GM12878 (cell line): Measurements from ENCODE around the gene CD52. TPM values are rescaled to one million over a fixed set of nuclear protein-coding genes. Genes with fewer than 3 reads are reported as not detected.

Experiments used
- ATF2 ChIP-seq: IDR thresholded peaks from 2 replicates; pipeline ENCODE4 v1.6.1; 2012; ENCODE audit warnings: low read length, inconsistent platforms
- CREB1 ChIP-seq: IDR thresholded peaks from 2 replicates; pipeline ENCODE4 v1.6.1; 2012; ENCODE audit warnings: low read depth, mild to moderate bottlenecking, inconsistent platforms
- FOXK2 ChIP-seq: fragments of 450-650 bp; IDR thresholded peaks from 2 replicates; pipeline ENCODE4 v1.6.1; 2017; ENCODE audit warnings: mild to moderate bottlenecking, moderate library complexity
- GABPA ChIP-seq: IDR thresholded peaks from 2 replicates; pipeline ENCODE4 v1.6.1; 2014; ENCODE audit warnings: antibody characterized with exemption, low read depth, mild to moderate bottlenecking, inconsistent platforms
- HDAC6 ChIP-seq: fragments of 200-600 bp; sonication (generic); IDR thresholded peaks from one replicate; pipeline ENCODE4 v1.8.0; 2017; ENCODE audit warnings: antibody characterized with exemption; ENCODE audit not compliant: unreplicated experiment
- JUND ChIP-seq: IDR thresholded peaks from 2 replicates; pipeline ENCODE4 v1.6.1; 2012; ENCODE audit warnings: low read depth, mild to moderate bottlenecking, low read length, improper control_type of control experiment, moderate library complexity
- NRF1 ChIP-seq: conservative IDR thresholded peaks from 2 replicates; pipeline ENCODE4 v1.6.1; 2011; ENCODE audit warnings: mild to moderate bottlenecking, low read depth, low read length, improper control_type of control experiment
- PBX3 ChIP-seq: IDR thresholded peaks from 2 replicates; pipeline ENCODE4 v1.6.1; 2011; ENCODE audit warnings: mild to moderate bottlenecking, low read depth, low read length, moderate library complexity; ENCODE audit not compliant: insufficient replicate concordance
- RELB ChIP-seq: fragments of 450-650 bp; IDR thresholded peaks from 2 replicates; pipeline ENCODE4 v1.6.1; 2017; ENCODE audit warnings: low read depth, mild to moderate bottlenecking, moderate library complexity
- ZBTB4 ChIP-seq: fragments of 450-650 bp; formaldehyde crosslinking; IDR thresholded peaks from 2 replicates; pipeline ENCODE4 v1.4.0; 2022; ENCODE audit warnings: mild to moderate bottlenecking, moderate library complexity
- polyA plus RNA-seq, 11 experiments: library from polyadenylated mRNA; depleted of rRNA in 4 of 11; unstranded in 6 of 11; stranded (reverse) in 5 of 11; fragments of >200 nt; fragmentation: Nextera tagmentation in 4 of 11; fragmentation: Illumina TruSeq in 1 of 11; extraction: Ambion mirVana in 4 of 11; extraction: Trizol in 1 of 11; gene quantifications; 1 replicate in 1 of 11; 2 replicates in 10 of 11; pipeline versions ENCODE4 v1.2.1 to v1.2.3, GENCODE V29; 2011 to 2016; ENCODE audit warnings: inconsistent platforms in 2 of 11, missing spikeins in 2 of 11, low read depth in 1 of 11
- total RNA-seq, 4 experiments: library from RNA; depleted of rRNA in 3 of 4; stranded (reverse); fragments of >200 nt in 3 of 4; fragmentation: Illumina TruSeq in 1 of 4; extraction: Trizol in 1 of 4; gene quantifications; 2 replicates each; pipeline versions ENCODE4 v1.2.1 to v1.2.3, GENCODE V29; 2013 to 2021
- TF ChIP-seq, protein P1 (sequence below): fragments of 450-650 bp; formaldehyde crosslinking; IDR thresholded peaks from 2 replicates; pipeline ENCODE4 v1.4.0; 2020; ENCODE audit warnings: mild to moderate bottlenecking, moderate library complexity
- TF ChIP-seq, protein P2 (sequence below): fragments of 450-650 bp; IDR thresholded peaks from 2 replicates; pipeline ENCODE4 v1.6.1; 2016; ENCODE audit warnings: mild to moderate bottlenecking
- TF ChIP-seq, protein P3 (sequence below): IDR thresholded peaks from 2 replicates; pipeline ENCODE4 v1.6.1; 2011; ENCODE audit warnings: borderline replicate concordance, low read depth, mild to moderate bottlenecking, moderate library complexity, mixed read lengths, low read length; ENCODE audit not compliant: insufficient read depth; ENCODE audit errors: extremely low read length

CD52 gene
- total and polyA plus RNA-seq, 10 of the 15 experiments (the other 5 are each of a cell fraction or from before 2014, with no cell fraction given) = 237 to 2,736 (median 532) TPM

DNA sequence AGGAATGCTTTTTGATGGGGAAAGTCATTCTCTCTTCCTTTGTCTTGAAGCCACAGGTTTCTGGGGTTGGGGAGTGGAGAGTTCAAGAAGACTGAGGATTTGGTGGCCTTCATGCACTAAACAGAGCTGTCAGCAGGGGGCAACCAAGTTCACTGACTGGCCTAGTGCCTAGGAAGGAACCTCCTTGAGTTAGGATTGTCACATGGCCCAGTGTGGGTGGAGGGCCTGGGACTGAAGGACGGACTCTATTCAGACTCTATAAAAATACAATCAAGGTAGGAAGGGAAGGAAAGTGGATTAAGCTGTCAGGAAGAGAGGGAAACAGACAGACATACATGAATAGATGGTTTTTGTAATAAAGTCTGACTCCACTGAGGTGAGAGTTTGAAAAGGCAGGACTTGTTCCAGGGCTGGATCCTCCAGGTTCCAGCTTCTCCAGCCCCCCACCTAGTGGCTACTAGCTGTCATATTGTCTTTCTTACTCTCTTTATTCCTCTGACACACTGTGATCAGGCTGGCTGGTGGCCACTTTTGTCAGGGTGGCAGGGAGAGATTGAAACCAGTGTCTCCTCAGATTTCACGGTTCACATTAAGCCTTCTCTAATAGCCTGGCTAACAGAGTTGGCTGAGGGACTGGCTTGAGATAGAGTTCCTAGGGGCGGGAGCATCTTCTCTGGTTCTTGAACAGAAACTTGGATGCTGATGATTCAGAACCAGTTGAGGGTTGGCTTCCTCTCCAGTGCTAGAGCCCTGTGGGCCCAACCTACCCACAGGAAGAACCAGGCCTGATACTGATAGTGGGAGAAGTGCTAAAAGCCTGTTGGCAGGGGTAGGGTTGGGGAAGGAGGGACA, 42.0 kb upstream of the CD52 start (continued):
- TF ChIP-seq PBX3 (no peak), HDAC6 (no peak), ZBTB4 (CRISPR knock-in tag) (no peak), RELB (0 out of 2 replicates have a peak, but pooled peaks have one; percentile 39), JUND (no peak), GABPA (no peak), FOXK2 (no peak), NRF1 (no peak), ATF2 (no peak), CREB1 (0 out of 2 replicates have a peak, but pooled peaks have one; percentile 23)
- TF ChIP-seq, protein P1, sequence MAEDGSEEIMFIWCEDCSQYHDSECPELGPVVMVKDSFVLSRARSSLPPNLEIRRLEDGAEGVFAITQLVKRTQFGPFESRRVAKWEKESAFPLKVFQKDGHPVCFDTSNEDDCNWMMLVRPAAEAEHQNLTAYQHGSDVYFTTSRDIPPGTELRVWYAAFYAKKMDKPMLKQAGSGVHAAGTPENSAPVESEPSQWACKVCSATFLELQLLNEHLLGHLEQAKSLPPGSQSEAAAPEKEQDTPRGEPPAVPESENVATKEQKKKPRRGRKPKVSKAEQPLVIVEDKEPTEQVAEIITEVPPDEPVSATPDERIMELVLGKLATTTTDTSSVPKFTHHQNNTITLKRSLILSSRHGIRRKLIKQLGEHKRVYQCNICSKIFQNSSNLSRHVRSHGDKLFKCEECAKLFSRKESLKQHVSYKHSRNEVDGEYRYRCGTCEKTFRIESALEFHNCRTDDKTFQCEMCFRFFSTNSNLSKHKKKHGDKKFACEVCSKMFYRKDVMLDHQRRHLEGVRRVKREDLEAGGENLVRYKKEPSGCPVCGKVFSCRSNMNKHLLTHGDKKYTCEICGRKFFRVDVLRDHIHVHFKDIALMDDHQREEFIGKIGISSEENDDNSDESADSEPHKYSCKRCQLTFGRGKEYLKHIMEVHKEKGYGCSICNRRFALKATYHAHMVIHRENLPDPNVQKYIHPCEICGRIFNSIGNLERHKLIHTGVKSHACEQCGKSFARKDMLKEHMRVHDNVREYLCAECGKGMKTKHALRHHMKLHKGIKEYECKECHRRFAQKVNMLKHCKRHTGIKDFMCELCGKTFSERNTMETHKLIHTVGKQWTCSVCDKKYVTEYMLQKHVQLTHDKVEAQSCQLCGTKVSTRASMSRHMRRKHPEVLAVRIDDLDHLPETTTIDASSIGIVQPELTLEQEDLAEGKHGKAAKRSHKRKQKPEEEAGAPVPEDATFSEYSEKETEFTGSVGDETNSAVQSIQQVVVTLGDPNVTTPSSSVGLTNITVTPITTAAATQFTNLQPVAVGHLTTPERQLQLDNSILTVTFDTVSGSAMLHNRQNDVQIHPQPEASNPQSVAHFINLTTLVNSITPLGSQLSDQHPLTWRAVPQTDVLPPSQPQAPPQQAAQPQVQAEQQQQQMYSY (CRISPR knock-in tag) = no peak
- TF ChIP-seq, protein P2, sequence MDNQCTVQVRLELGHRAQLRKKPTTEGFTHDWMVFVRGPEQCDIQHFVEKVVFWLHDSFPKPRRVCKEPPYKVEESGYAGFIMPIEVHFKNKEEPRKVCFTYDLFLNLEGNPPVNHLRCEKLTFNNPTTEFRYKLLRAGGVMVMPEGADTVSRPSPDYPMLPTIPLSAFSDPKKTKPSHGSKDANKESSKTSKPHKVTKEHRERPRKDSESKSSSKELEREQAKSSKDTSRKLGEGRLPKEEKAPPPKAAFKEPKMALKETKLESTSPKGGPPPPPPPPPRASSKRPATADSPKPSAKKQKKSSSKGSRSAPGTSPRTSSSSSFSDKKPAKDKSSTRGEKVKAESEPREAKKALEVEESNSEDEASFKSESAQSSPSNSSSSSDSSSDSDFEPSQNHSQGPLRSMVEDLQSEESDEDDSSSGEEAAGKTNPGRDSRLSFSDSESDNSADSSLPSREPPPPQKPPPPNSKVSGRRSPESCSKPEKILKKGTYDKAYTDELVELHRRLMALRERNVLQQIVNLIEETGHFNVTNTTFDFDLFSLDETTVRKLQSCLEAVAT = no peak
- TF ChIP-seq, protein P3, sequence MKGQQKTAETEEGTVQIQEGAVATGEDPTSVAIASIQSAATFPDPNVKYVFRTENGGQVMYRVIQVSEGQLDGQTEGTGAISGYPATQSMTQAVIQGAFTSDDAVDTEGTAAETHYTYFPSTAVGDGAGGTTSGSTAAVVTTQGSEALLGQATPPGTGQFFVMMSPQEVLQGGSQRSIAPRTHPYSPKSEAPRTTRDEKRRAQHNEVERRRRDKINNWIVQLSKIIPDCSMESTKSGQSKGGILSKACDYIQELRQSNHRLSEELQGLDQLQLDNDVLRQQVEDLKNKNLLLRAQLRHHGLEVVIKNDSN = peak; percentile 65
